IMR-90 (cell line): ENCODE measurements around the gene CPA5. TPM values are rescaled to one million over a fixed set of nuclear protein-coding genes. Genes with fewer than 3 reads are reported as not detected.
A peak's percentile ranks its signal among the peaks of the same experiment; 100 is the strongest.

Experiments used
- ATAC-seq: fragments of 200-7000 bp; cut with Tn5 transposase; 2 replicates; pipeline ENCODE4 v1.9.1; 2020; ENCODE audit warnings: low read depth, mild to moderate bottlenecking, moderate library complexity
- BruUV-seq: library from RNA; stranded (reverse); fragments of 400-500 nt; replicated peaks from 2 replicates; lab custom pipeline; 2021; lab: Mats Ljungman, UMichigan
- CTCF ChIA-PET: fragments of 300-600 bp; formaldehyde crosslinking; extraction: SDS; loops from one replicate; lab custom pipeline; 2021; ENCODE audit warnings: antibody characterized with exemption; lab: Yijun Ruan, JAX
- POLR2A ChIA-PET: fragments of 300-600 bp; sonication (Branson Sonifier 250); formaldehyde crosslinking; loops from one replicate; lab custom pipeline; 2022; ENCODE audit warnings: antibody characterized with exemption; ENCODE audit not compliant: unreplicated experiment; lab: Charles Lee
- DNase-seq: peaks from one replicate; pipeline ENCODE4 v3.0.0; 2013
- H2AFZ ChIP-seq: replicated peaks from 2 replicates; pipeline ENCODE3; 2013; ENCODE audit warnings: low read length, mild to moderate bottlenecking; ENCODE audit not compliant: poor library complexity
- H2AK5ac ChIP-seq: 2 replicates; pipeline ENCODE4 v1.6.1; 2013; ENCODE audit warnings: low read depth, low read length, inconsistent platforms
- H2AK9ac ChIP-seq: replicated peaks from 2 replicates; pipeline ENCODE3; 2013; ENCODE audit warnings: mild to moderate bottlenecking, low read depth, low read length, moderate library complexity; ENCODE audit not compliant: poor library complexity
- H2BK120ac ChIP-seq: 2 replicates; pipeline ENCODE4 v1.6.1; 2013; ENCODE audit warnings: low read depth, low read length, inconsistent platforms
- H2BK15ac ChIP-seq: 3 replicates; pipeline ENCODE4 v1.6.1; 2013; ENCODE audit warnings: low read depth, low read length, inconsistent platforms
- H2BK20ac ChIP-seq: 2 replicates; pipeline ENCODE4 v1.6.1; 2013; ENCODE audit warnings: low read depth, mild to moderate bottlenecking, inconsistent platforms, low read length, moderate library complexity
- H2BK5ac ChIP-seq: 2 replicates; pipeline ENCODE4 v1.6.1; 2013; ENCODE audit warnings: mild to moderate bottlenecking, low read depth, low read length, inconsistent platforms; ENCODE audit not compliant: poor library complexity, severe bottlenecking
- H3K14ac ChIP-seq: replicated peaks from 2 replicates; pipeline ENCODE4 v1.6.1; 2013; ENCODE audit warnings: low read depth, low read length, inconsistent platforms
- H3K18ac ChIP-seq: 2 replicates; pipeline ENCODE4 v1.6.1; 2013; ENCODE audit warnings: low read depth, low read length, control low read depth
- H3K23ac ChIP-seq: 2 replicates; pipeline ENCODE4 v1.6.1; 2013; ENCODE audit warnings: low read depth, low read length, inconsistent platforms
- H3K27ac ChIP-seq: 2 replicates; pipeline ENCODE4 v1.5.1; 2013; ENCODE audit warnings: mild to moderate bottlenecking, control low read depth, low read length; ENCODE audit not compliant: insufficient read depth
- H3K27me3 ChIP-seq: 2 replicates; pipeline ENCODE4 v1.6.1; 2013; ENCODE audit warnings: low read length; ENCODE audit not compliant: control insufficient read depth, insufficient read depth
- H3K36me3 ChIP-seq: 2 replicates; pipeline ENCODE4 v1.6.1; 2013; ENCODE audit warnings: low read length, mixed read lengths; ENCODE audit not compliant: control insufficient read depth, insufficient read depth
- H3K4ac ChIP-seq: 2 replicates; pipeline ENCODE4 v1.6.1; 2013; ENCODE audit warnings: low read depth, low read length, inconsistent platforms
- H3K4me1 ChIP-seq: 2 replicates; pipeline ENCODE4 v1.6.1; 2013; ENCODE audit warnings: low read length, mixed read lengths; ENCODE audit not compliant: control insufficient read depth, insufficient read depth
- H3K4me2 ChIP-seq: 2 replicates; pipeline ENCODE4 v1.6.1; 2013; ENCODE audit warnings: low read depth, mild to moderate bottlenecking, control low read depth, low read length, moderate library complexity
- H3K4me3 ChIP-seq: 2 replicates; pipeline ENCODE4 v1.5.1; 2013; ENCODE audit warnings: low read depth, mild to moderate bottlenecking, control low read depth, low read length, moderate library complexity; ENCODE audit not compliant: insufficient read depth
- H3K56ac ChIP-seq: 2 replicates; pipeline ENCODE4 v1.6.1; 2013; ENCODE audit warnings: low read length, inconsistent platforms; ENCODE audit not compliant: insufficient read depth; ENCODE audit errors: extremely low read depth
- H3K79me1 ChIP-seq, 2 experiments: 2 replicates each; pipeline ENCODE4 v1.6.1; 2013; ENCODE audit warnings: low read length in 2 of 2, inconsistent platforms in 1 of 2, low read depth in 1 of 2
- H3K9ac ChIP-seq: 2 replicates; pipeline ENCODE4 v1.6.1; 2013; ENCODE audit warnings: low read depth, low read length, control low read depth
- H3K9me1 ChIP-seq: 2 replicates; pipeline ENCODE4 v1.6.1; 2013; ENCODE audit warnings: low read length, inconsistent platforms; ENCODE audit not compliant: insufficient read depth
- H3K9me3 ChIP-seq: 2 replicates; pipeline ENCODE4 v1.6.1; 2013; ENCODE audit warnings: low read length; ENCODE audit not compliant: control insufficient read depth, insufficient read depth
- H4K20me1 ChIP-seq: 2 replicates; pipeline ENCODE4 v1.6.1; 2013; ENCODE audit warnings: low read length, inconsistent platforms; ENCODE audit not compliant: insufficient read depth
- H4K5ac ChIP-seq: 2 replicates; pipeline ENCODE4 v1.6.1; 2013; ENCODE audit warnings: mild to moderate bottlenecking, low read depth, low read length, control low read depth
- H4K8ac ChIP-seq, 2 experiments: 2 replicates each; pipeline ENCODE4 v1.6.1; 2013; ENCODE audit warnings: low read depth in 2 of 2, low read length in 2 of 2, control low read depth in 1 of 2, inconsistent platforms in 1 of 2
- H4K91ac ChIP-seq: 2 replicates; pipeline ENCODE4 v1.6.1; 2013; ENCODE audit warnings: low read depth, low read length, inconsistent platforms; ENCODE audit not compliant: insufficient read depth
- BHLHE40 ChIP-seq: fragments of 150-350 bp; IDR thresholded peaks from 2 replicates; pipeline ENCODE4 v1.6.1; 2016; ENCODE audit warnings: mild to moderate bottlenecking, low read depth, low read length
- CEBPB ChIP-seq: IDR thresholded peaks from 2 replicates; pipeline ENCODE4 v1.6.1; 2012; ENCODE audit warnings: low read depth, low read length, improper control_type of control experiment
- CTCF ChIP-seq: conservative IDR thresholded peaks from 2 replicates; pipeline ENCODE4 v1.5.1; 2012; ENCODE audit warnings: mild to moderate bottlenecking, low read depth, low read length, improper control_type of control experiment
- FOS ChIP-seq: fragments of 150-350 bp; IDR thresholded peaks from 2 replicates; pipeline ENCODE4 v1.6.1; 2016; ENCODE audit warnings: low read depth, low read length
- MAFK ChIP-seq: IDR thresholded peaks from 2 replicates; pipeline ENCODE4 v1.6.1; 2012; ENCODE audit warnings: low read depth, low read length, improper control_type of control experiment
- MXI1 ChIP-seq: IDR thresholded peaks from 2 replicates; pipeline ENCODE4 v1.6.1; 2012; ENCODE audit warnings: low read depth, mild to moderate bottlenecking, low read length, moderate library complexity, borderline replicate concordance
- POLR2A ChIP-seq: IDR thresholded peaks from 2 replicates; pipeline ENCODE4 v1.6.1; 2012; ENCODE audit warnings: mild to moderate bottlenecking, low read depth, low read length
- RAD21 ChIP-seq: IDR thresholded peaks from 2 replicates; pipeline ENCODE4 v1.6.1; 2012; ENCODE audit warnings: low read length, improper control_type of control experiment
- RCOR1 ChIP-seq: IDR thresholded peaks from 2 replicates; pipeline ENCODE4 v1.6.1; 2012; ENCODE audit warnings: mild to moderate bottlenecking, low read length, improper control_type of control experiment; ENCODE audit not compliant: insufficient replicate concordance
- SMC3 ChIP-seq: fragments of 150-350 bp; IDR thresholded peaks from 2 replicates; pipeline ENCODE4 v1.6.1; 2016; ENCODE audit warnings: low read depth, mild to moderate bottlenecking, antibody characterized with exemption, low read length, moderate library complexity
- WGBS, 2 experiments: methylation state at CpG; one replicate each; pipeline versions ENCODE4 v1.1.5 to v1.1.7; 2013; ENCODE audit warnings: missing lambda C conversion rate in 2 of 2; ENCODE audit not compliant: insufficient read length in 1 of 2; ENCODE audit errors: extremely low coverage in 2 of 2; 5-methylcytosine and 5-hydroxymethylcytosine counted together
- dilution Hi-C: fragments of 300-500 bp; cut with HindIII; formaldehyde crosslinking; loops from one replicate; pipeline ENCODE4 v1.14.3; 2018; ENCODE audit warnings: low sequenced_read_pairs; ENCODE audit not compliant: unreplicated experiment
- in situ Hi-C: fragments of 300-500 bp; cut with MboI; formaldehyde crosslinking; loops from 3 replicates; pipeline ENCODE4 v1.14.3; 2019; ENCODE audit warnings: low sequenced_read_pairs, inconsistent platforms, mixed read lengths
- intact Hi-C: fragments of 100-400 bp; cut with micrococcal nuclease; formaldehyde crosslinking; loops from 2 replicates; pipeline ENCODE4 v1.10.0; 2022
- polyA plus RNA-seq, 3 experiments: library from polyadenylated mRNA; depleted of rRNA; stranded (reverse); fragments of >200 nt; gene quantifications; 2 replicates each; pipeline ENCODE4 v1.2.3, GENCODE V29; 2012; ENCODE audit warnings: low replicate concordance in 1 of 3
- total RNA-seq: library from RNA; depleted of rRNA; stranded (reverse); fragments of >200 nt; gene quantifications from 2 replicates; pipeline ENCODE4 v1.2.3, GENCODE V29; 2012

The CPA5 gene
- total and polyA plus RNA-seq, 2 of the 4 experiments (the other 2 are of a cell fraction), result under 0.01 to 0.86 TPM

GRCh38 chr7:130384841-130385599, 40.4 kb downstream of the CPA5 start:
- Histone ChIP-seq H3K4me3 (no peak overlapping the region), H2AK9ac (peak overlapping the region; percentile 78), H2AK5ac (peak overlapping the region; percentile 66; the same call in 1 of the 2 replicates), H4K20me1 (no peaks in the 10 kb centered on the region), H3K4ac (no peak overlapping the region), H3K9me1 (0 out of 2 replicates have a peak, but pooled peaks cover 6% of the 10 kb centered on the region), H2BK5ac (no peak overlapping the region), H3K23ac (no peak overlapping the region), H4K91ac (peak overlapping the region; percentile 45; the same call in 1 of the 2 replicates), H3K4me1 (peaks cover 13% of the 10 kb centered on the region), H2AFZ (peak overlapping the region; percentile 43), H3K27me3 (no peaks in the 10 kb centered on the region), H3K79me1 (no peaks in the 10 kb centered on the region), H3K9ac (no peak overlapping the region), H3K14ac (no peak overlapping the region), H3K36me3 (no peaks in the 10 kb centered on the region), H2BK120ac (0 out of 2 replicates have a peak overlapping the region, but pooled peaks have one; percentile 9), H3K56ac (no peak overlapping the region), H4K8ac (no peak overlapping the region), H3K27ac (no peak overlapping the region), H2BK20ac (peak overlapping the region; percentile 24; the same call in 1 of the 2 replicates), H3K9me3 (no peaks in the 10 kb centered on the region), H3K18ac (no peak overlapping the region), H3K4me2 (no peak overlapping the region), H2BK15ac (no peak overlapping the region; the same call in 2 of the 3 replicates), H4K5ac (no peak overlapping the region)
- ChIA-PET POLR2A (no interaction called here), CTCF (no interaction called here)
- intact Hi-C loops, result no loop called here
- no peak for TF ChIP-seq POLR2A
- TF ChIP-seq RAD21, result no peak
- TF ChIP-seq MXI1, result no peak
- no peak for TF ChIP-seq CEBPB
- TF ChIP-seq MAFK, result no peak
- TF ChIP-seq CTCF, result no peak
- TF ChIP-seq BHLHE40, result no peak
- no peak for TF ChIP-seq SMC3
- TF ChIP-seq FOS, result no peak
- no peak for TF ChIP-seq RCOR1
- no peak for ATAC-seq
- dilution Hi-C loops, result no loop called here
- WGBS, 2 experiments, result 86% methylated on average over 1 of the region's 13 CpGs; no CpG with 5 or more reads in 1 of the 2 experiments
- BruUV-seq, result no TSS peak
- no peak for DNase-seq
- in situ Hi-C loops, result no loop called here
